HL-60 (cell line): Measurements from ENCODE around the gene POU2F3.

Experiments used
- DNase-seq, 2 experiments: peaks; one replicate each; pipeline ENCODE4 v3.0.0-alpha.2; 2010 to 2020; ENCODE audit warnings: low read depth in 1 of 2, low spot score in 1 of 2
- H3K27ac ChIP-seq: fragments of 250-450 bp; sonication (Bioruptor Pico); replicated peaks from 2 replicates; pipeline ENCODE4 v1.5.1; 2020; ENCODE audit warnings: mild to moderate bottlenecking, moderate library complexity
- H3K27me3 ChIP-seq: fragments of 250-450 bp; sonication (Bioruptor Pico); 2 replicates; pipeline ENCODE4 v1.5.1; 2021; ENCODE audit warnings: mild to moderate bottlenecking, moderate library complexity; ENCODE audit not compliant: insufficient read depth, poor library complexity, severe bottlenecking
- H3K4me3 ChIP-seq: replicated peaks from 2 replicates; pipeline ENCODE4 v1.5.1; 2011; ENCODE audit warnings: mild to moderate bottlenecking, control low read depth, low read length; ENCODE audit not compliant: insufficient read depth
- CTCF ChIP-seq: IDR thresholded peaks from one replicate; pipeline ENCODE4 v1.5.1; 2011; ENCODE audit warnings: low read length, control low read depth, inconsistent platforms; ENCODE audit not compliant: insufficient read depth
- GABPA ChIP-seq: IDR thresholded peaks from 2 replicates; pipeline ENCODE4 v1.6.1; 2012; ENCODE audit warnings: low read depth
- POLR2AphosphoS5 ChIP-seq: IDR thresholded peaks from 2 replicates; pipeline ENCODE4 v1.6.1; 2012; ENCODE audit warnings: low read depth
- REST ChIP-seq: IDR thresholded peaks from 2 replicates; pipeline ENCODE4 v1.6.1; 2012; ENCODE audit warnings: low read depth; ENCODE audit not compliant: insufficient replicate concordance
- SPI1 ChIP-seq: IDR thresholded peaks from 2 replicates; pipeline ENCODE4 v1.6.1; 2012; ENCODE audit warnings: low read depth, mild to moderate bottlenecking, borderline replicate concordance

The POU2F3 gene

GRCh38 chr11:120230433-120231071 lies 9.4 kb upstream of the POU2F3 start:
- TF ChIP-seq REST (no peak), SPI1 (no peak), GABPA (no peak), CTCF (no peak), POLR2AphosphoS5 (no peak)
- DNase-seq = no peak
- no peak overlapping the region for H3K4me3 ChIP-seq
- H3K27me3 ChIP-seq = peaks cover 11% of the 10 kb centered on the region
- H3K27ac ChIP-seq = no peak overlapping the region

GRCh38 chr11:120231963-120232362 lies 8.0 kb upstream of the POU2F3 start:
- Histone ChIP-seq H3K27me3 (peaks cover 18% of the 10 kb centered on the region), H3K4me3 (no peak overlapping the region), H3K27ac (no peak overlapping the region)
- no peak for TF ChIP-seq CTCF
- no peak for TF ChIP-seq POLR2AphosphoS5
- no peak for TF ChIP-seq SPI1
- TF ChIP-seq REST = no peak
- no peak for TF ChIP-seq GABPA
- no peak for DNase-seq

- TF ChIP-seq GABPA (no peak), SPI1 (no peak), POLR2AphosphoS5 (no peak)
- Histone ChIP-seq H3K27ac (no peak overlapping the region), H3K4me3 (no peak overlapping the region), H3K27me3 (peaks cover 18% of the 10 kb centered on the region)
- no peak for DNase-seq
Measured at GRCh38 chr11:120233207-120233803, 6.6 kb upstream of the POU2F3 start.

GRCh38 chr11:120235024-120235628 lies 4.8 kb upstream of the POU2F3 start:
- Histone ChIP-seq H3K27me3 (peaks cover 27% of the 10 kb centered on the region), H3K27ac (no peak overlapping the region), H3K4me3 (no peak overlapping the region)
- TF ChIP-seq CTCF (peak; percentile 70), GABPA (no peak)
- DNase-seq = peak in 1 of 2 experiments; percentile 46
